LNCAP (cell line): ENCODE measurements around the gene VPS18.

Source experiments
- CTCF ChIP-seq: fragments of 450-650 bp; IDR thresholded peaks from 2 replicates; pipeline ENCODE4 v1.5.1; 2017; ENCODE audit warnings: mild to moderate bottlenecking

The VPS18 gene

GRCh38 chr15:40908095-40908494 lies 13.8 kb downstream of the VPS18 start:
- TF ChIP-seq CTCF: no peak

GRCh38 chr15:40909662-40910630 lies 15.7 kb downstream of the VPS18 start:
- no peak for TF ChIP-seq CTCF

- TF ChIP-seq CTCF: no peak
Measured at GRCh38 chr15:40911141-40911540, 16.9 kb downstream of the VPS18 start.

- TF ChIP-seq CTCF: no peak
Measured at GRCh38 chr15:40911693-40912092, 17.4 kb downstream of the VPS18 start.

- TF ChIP-seq CTCF: no peak
Measured at GRCh38 chr15:40912478-40912877, 18.2 kb downstream of the VPS18 start.

GRCh38 chr15:40914013-40914412 lies 19.8 kb downstream of the VPS18 start:
- TF ChIP-seq CTCF: no peak

- no peak for TF ChIP-seq CTCF
Measured at GRCh38 chr15:40914486-40914885, 20.2 kb downstream of the VPS18 start.
